Suprapubic skin (tissue), 4 donors: ENCODE data around the gene SACS. TPM values are rescaled to one million over a fixed set of nuclear protein-coding genes. Genes with fewer than 3 reads are reported as not detected.

Source experiments
- DNase-seq, 2 donors: peaks; one replicate each; pipeline ENCODE4 v3.0.0-alpha.2; 2019; ENCODE audit warnings: low spot score in 2 of 2
- H3K27ac ChIP-seq: fragments of 200-600 bp; sonication (generic); one replicate; pipeline ENCODE4 v1.5.1; 2019
- H3K27me3 ChIP-seq: fragments of 200-600 bp; sonication (generic); one replicate; pipeline ENCODE4 v1.5.1; 2019
- H3K36me3 ChIP-seq: fragments of 200-600 bp; sonication (generic); one replicate; pipeline ENCODE4 v1.5.1; 2019
- H3K4me1 ChIP-seq: fragments of 200-600 bp; sonication (generic); one replicate; pipeline ENCODE4 v1.5.1; 2019
- H3K4me3 ChIP-seq: fragments of 200-600 bp; sonication (generic); one replicate; pipeline ENCODE4 v1.5.1; 2019; ENCODE audit warnings: mild to moderate bottlenecking
- H3K9me3 ChIP-seq: fragments of 200-600 bp; sonication (generic); one replicate; pipeline ENCODE4 v1.5.1; 2019
- CTCF ChIP-seq, 2 donors: fragments of 200-600 bp in 1 of 2; fragments of 450-650 bp in 1 of 2; sonication (generic) in 1 of 2; IDR thresholded peaks; one replicate each; pipeline ENCODE4 v1.5.1; 2016 to 2019; ENCODE audit warnings: antibody characterized with exemption in 2 of 2, mild to moderate bottlenecking in 1 of 2, moderate library complexity in 1 of 2
- EP300 ChIP-seq: sonication (generic); formaldehyde crosslinking; IDR thresholded peaks from one replicate; pipeline ENCODE4 v1.6.1; 2017; ENCODE audit warnings: antibody characterized with exemption
- POLR2A ChIP-seq, 2 donors: fragments of 450-650 bp; IDR thresholded peaks; one replicate each; pipeline ENCODE4 v1.6.1; 2017; ENCODE audit warnings: antibody characterized with exemption in 2 of 2, mild to moderate bottlenecking in 2 of 2, moderate library complexity in 2 of 2
- POLR2AphosphoS5 ChIP-seq, 3 donors: sonication (generic); formaldehyde crosslinking; IDR thresholded peaks; one replicate each; pipeline ENCODE4 v1.6.1; 2017; ENCODE audit warnings: antibody characterized with exemption in 3 of 3
- WGBS: methylation state at CpG from one replicate; pipeline ENCODE4 v1.1.5; 2018; 5-methylcytosine and 5-hydroxymethylcytosine counted together
- total RNA-seq, 4 donors: library from RNA; depleted of rRNA; stranded (reverse); fragments of >200 nt; gene quantifications; one replicate each; pipeline ENCODE4 v1.1.0, GENCODE V29; 2016

SACS gene
- total RNA-seq, 4 donors from 2014 or later, result 6.4 to 17.9 (median 13.3) TPM

GRCh38 chr13:23460309-23460708, 26.8 kb upstream of the SACS start:
- H3K4me1 ChIP-seq, result peaks cover 4% of the 10 kb centered on the region
- TF ChIP-seq POLR2A (IDR thresholded peaks at IDR 0.05) (no peak), CTCF (IDR thresholded peaks at IDR 0.05) (no peak), EP300 (no peak), POLR2AphosphoS5 (IDR thresholded peaks at IDR 0.05) (no peak)
- no peak overlapping the region for H3K27ac ChIP-seq
- H3K36me3 ChIP-seq, result no peaks in the 10 kb centered on the region
- H3K9me3 ChIP-seq, result no peaks in the 10 kb centered on the region
- no peak for DNase-seq
- no peaks in the 10 kb centered on the region for H3K27me3 ChIP-seq
- no peak overlapping the region for H3K4me3 ChIP-seq
- WGBS, result 72% methylated on average over 1 of the region's 1 CpG

GRCh38 chr13:23458989-23459388, 25.5 kb upstream of the SACS start:
- no peak for DNase-seq
- Histone ChIP-seq H3K27ac (no peak overlapping the region), H3K27me3 (no peaks in the 10 kb centered on the region), H3K36me3 (no peaks in the 10 kb centered on the region), H3K9me3 (no peaks in the 10 kb centered on the region), H3K4me1 (peaks cover 4% of the 10 kb centered on the region), H3K4me3 (no peak overlapping the region)
- 84% methylated on average over 4 of the region's 4 CpGs for WGBS
- TF ChIP-seq CTCF (IDR thresholded peaks at IDR 0.05) (no peak), POLR2AphosphoS5 (IDR thresholded peaks at IDR 0.05) (no peak), EP300 (no peak), POLR2A (IDR thresholded peaks at IDR 0.05) (no peak)

GRCh38 chr13:23456437-23457210, 23.1 kb upstream of the SACS start:
- no peak for DNase-seq
- H3K27ac ChIP-seq, result no peak overlapping the region
- H3K4me1 ChIP-seq, result peaks cover 4% of the 10 kb centered on the region
- WGBS, result 91% methylated on average over 9 of the region's 9 CpGs
- no peak for TF ChIP-seq CTCF (IDR thresholded peaks at IDR 0.05)
- no peak for TF ChIP-seq POLR2A (IDR thresholded peaks at IDR 0.05)
- TF ChIP-seq EP300, result no peak
- TF ChIP-seq POLR2AphosphoS5 (IDR thresholded peaks at IDR 0.05), result no peak
- H3K36me3 ChIP-seq, result no peaks in the 10 kb centered on the region
- no peaks in the 10 kb centered on the region for H3K27me3 ChIP-seq
- H3K9me3 ChIP-seq, result no peaks in the 10 kb centered on the region
- H3K4me3 ChIP-seq, result no peak overlapping the region

- H3K4me1 ChIP-seq, result peaks cover 4% of the 10 kb centered on the region
- no peaks in the 10 kb centered on the region for H3K27me3 ChIP-seq
- no peaks in the 10 kb centered on the region for H3K9me3 ChIP-seq
- 71% methylated on average over 7 of the region's 7 CpGs for WGBS
- H3K27ac ChIP-seq, result no peak overlapping the region
- H3K36me3 ChIP-seq, result no peaks in the 10 kb centered on the region
- no peak overlapping the region for H3K4me3 ChIP-seq
- no peak for TF ChIP-seq POLR2A (IDR thresholded peaks at IDR 0.05)
- no peak for TF ChIP-seq EP300
- TF ChIP-seq CTCF (IDR thresholded peaks at IDR 0.05), result no peak
- TF ChIP-seq POLR2AphosphoS5 (IDR thresholded peaks at IDR 0.05), result no peak
- no peak for DNase-seq
Measured at GRCh38 chr13:23455401-23456185, 22.1 kb upstream of the SACS start.

- H3K27ac ChIP-seq, result no peak overlapping the region
- H3K4me3 ChIP-seq, result no peak overlapping the region
- WGBS, result 90% methylated on average over 8 of the region's 8 CpGs
- H3K4me1 ChIP-seq, result peaks cover 4% of the 10 kb centered on the region
- H3K9me3 ChIP-seq, result no peaks in the 10 kb centered on the region
- DNase-seq, result no peak
- H3K36me3 ChIP-seq, result no peaks in the 10 kb centered on the region
- H3K27me3 ChIP-seq, result no peaks in the 10 kb centered on the region
- no peak for TF ChIP-seq POLR2A (IDR thresholded peaks at IDR 0.05)
- TF ChIP-seq CTCF (IDR thresholded peaks at IDR 0.05), result no peak
- TF ChIP-seq EP300, result no peak
- no peak for TF ChIP-seq POLR2AphosphoS5 (IDR thresholded peaks at IDR 0.05)
Measured at GRCh38 chr13:23453132-23453531, 19.6 kb upstream of the SACS start.
